NB4 (cell line): ENCODE data around the gene RELL2.

Source experiments
- DNase-seq: peaks from one replicate; pipeline ENCODE4 v3.0.0; 2010; ENCODE audit warnings: low read depth
- H3K4me3 ChIP-seq: one replicate; pipeline ENCODE4 v1.5.1; 2011; ENCODE audit warnings: mild to moderate bottlenecking, low read depth, low read length, moderate library complexity
- MYC ChIP-seq: IDR thresholded peaks from 2 replicates; pipeline ENCODE4 v1.6.1; 2011; ENCODE audit warnings: low read depth, low read length
- POLR2A ChIP-seq: IDR thresholded peaks from 2 replicates; pipeline ENCODE4 v1.6.1; 2011; ENCODE audit warnings: mild to moderate bottlenecking; ENCODE audit not compliant: insufficient read length; ENCODE audit errors: extremely low read depth
- TF ChIP-seq, protein P1 (sequence below): IDR thresholded peaks from one replicate; pipeline ENCODE4 v1.5.1; 2012; ENCODE audit warnings: low read depth, low read length
- TF ChIP-seq, protein P2 (sequence below): IDR thresholded peaks from 2 replicates; pipeline ENCODE4 v1.6.1; 2011; ENCODE audit warnings: low read depth, low read length

The RELL2 gene

DNA sequence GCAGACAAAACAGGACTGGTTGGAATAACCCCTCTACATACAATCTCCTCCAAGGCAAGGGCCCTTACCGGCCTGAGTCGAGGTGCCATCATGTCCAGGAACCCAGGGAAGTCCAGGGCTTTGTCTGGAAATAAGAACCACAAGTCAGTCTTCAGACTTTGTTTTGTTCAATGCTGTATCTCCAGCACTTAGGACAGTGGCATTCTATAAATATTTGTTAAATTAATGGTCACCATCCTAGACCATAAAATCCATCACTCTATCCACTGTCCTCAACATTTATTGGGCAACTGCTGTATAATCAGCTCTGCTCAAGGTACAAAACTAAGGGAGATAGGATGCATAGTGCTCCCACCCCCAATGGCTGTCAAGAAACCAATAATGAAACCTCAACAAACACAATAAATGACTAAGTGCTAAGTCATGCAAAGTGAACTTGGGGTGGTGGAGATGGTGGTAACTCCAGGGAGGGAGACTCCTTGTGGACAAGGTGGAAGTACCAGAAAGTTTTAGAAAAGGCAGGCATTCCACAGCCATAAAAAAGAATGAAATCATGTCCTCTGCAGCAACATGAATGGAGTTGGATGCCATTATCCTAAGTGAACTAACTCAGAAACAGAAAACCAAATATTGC, 5.0 kb downstream of the RELL2 start:
- TF ChIP-seq POLR2A = no peak
- TF ChIP-seq, protein P1, sequence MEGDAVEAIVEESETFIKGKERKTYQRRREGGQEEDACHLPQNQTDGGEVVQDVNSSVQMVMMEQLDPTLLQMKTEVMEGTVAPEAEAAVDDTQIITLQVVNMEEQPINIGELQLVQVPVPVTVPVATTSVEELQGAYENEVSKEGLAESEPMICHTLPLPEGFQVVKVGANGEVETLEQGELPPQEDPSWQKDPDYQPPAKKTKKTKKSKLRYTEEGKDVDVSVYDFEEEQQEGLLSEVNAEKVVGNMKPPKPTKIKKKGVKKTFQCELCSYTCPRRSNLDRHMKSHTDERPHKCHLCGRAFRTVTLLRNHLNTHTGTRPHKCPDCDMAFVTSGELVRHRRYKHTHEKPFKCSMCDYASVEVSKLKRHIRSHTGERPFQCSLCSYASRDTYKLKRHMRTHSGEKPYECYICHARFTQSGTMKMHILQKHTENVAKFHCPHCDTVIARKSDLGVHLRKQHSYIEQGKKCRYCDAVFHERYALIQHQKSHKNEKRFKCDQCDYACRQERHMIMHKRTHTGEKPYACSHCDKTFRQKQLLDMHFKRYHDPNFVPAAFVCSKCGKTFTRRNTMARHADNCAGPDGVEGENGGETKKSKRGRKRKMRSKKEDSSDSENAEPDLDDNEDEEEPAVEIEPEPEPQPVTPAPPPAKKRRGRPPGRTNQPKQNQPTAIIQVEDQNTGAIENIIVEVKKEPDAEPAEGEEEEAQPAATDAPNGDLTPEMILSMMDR = peak; percentile 30
- no peak overlapping the region for H3K4me3 ChIP-seq
- peak; percentile 68 for DNase-seq

DNA sequence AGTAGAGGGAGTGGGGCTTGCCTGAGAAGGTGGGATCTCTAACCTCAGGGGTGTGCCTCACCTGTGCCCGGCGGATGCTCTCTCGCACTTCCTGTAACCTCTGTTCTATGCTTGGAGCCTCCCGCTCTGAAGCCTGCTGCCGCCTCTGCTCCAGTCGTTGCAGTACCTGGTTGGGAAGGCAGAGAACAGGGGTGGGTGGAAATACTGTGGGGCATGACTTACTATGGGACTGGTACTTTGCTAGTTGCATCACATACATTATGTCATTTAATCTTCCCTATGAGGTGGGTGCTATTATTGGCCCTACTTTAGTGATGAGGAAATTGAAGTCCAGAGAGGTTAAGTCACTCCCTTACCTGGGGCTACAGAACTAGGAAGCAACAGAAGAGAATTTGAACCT, 9.2 kb downstream of the RELL2 start:
- no peak for DNase-seq
- TF ChIP-seq, protein P2, sequence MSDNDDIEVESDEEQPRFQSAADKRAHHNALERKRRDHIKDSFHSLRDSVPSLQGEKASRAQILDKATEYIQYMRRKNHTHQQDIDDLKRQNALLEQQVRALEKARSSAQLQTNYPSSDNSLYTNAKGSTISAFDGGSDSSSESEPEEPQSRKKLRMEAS = no peak
- TF ChIP-seq, protein P1 = no peak
- no peak for TF ChIP-seq MYC
- no peak for TF ChIP-seq POLR2A
- no peak overlapping the region for H3K4me3 ChIP-seq

DNA sequence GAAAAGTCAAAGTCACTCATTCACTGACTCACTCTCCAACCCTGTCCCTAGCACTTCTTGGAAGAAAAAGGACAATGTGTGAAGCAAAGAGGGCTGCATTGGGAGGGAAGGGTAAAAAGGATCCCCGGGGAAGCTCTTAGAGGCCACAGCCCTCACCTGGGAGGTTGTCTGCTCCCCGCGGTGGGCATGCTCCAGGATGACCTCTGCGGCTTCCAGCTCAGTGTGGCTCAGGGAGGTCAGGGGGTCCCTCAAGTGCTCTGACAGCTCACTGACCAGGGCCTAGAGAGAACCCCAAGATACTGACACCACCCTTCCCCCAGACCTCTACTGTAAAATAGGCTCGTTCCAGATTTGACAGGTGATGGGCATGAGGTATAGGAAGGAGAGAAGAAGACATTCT, 10.4 kb downstream of the RELL2 start:
- no peak for TF ChIP-seq POLR2A
- no peak for TF ChIP-seq MYC
- TF ChIP-seq, protein P1 = no peak
- H3K4me3 ChIP-seq = no peak overlapping the region
- DNase-seq = no peak

DNA sequence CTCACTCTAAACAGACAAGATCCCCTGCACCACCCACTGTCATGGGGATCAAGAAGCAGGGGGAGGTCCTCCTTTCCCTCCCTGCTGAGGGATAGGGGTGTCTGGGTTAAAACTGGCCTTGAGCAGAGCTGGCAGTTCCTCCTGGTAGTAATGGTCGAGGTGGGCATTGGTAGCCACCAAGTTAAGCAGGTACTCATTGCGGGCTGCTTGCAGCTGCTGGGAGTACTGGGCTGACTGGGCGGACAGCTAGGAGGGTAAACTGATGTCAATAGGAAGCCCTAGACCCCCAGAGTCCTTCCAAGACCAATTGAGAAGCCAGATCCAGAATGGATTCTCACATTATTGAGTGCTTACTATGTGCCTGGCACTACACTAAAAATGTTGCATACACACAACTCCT, 11.1 kb downstream of the RELL2 start:
- no peak for TF ChIP-seq POLR2A
- no peak for TF ChIP-seq MYC
- TF ChIP-seq, protein P2 = no peak
- no peak for DNase-seq

DNA sequence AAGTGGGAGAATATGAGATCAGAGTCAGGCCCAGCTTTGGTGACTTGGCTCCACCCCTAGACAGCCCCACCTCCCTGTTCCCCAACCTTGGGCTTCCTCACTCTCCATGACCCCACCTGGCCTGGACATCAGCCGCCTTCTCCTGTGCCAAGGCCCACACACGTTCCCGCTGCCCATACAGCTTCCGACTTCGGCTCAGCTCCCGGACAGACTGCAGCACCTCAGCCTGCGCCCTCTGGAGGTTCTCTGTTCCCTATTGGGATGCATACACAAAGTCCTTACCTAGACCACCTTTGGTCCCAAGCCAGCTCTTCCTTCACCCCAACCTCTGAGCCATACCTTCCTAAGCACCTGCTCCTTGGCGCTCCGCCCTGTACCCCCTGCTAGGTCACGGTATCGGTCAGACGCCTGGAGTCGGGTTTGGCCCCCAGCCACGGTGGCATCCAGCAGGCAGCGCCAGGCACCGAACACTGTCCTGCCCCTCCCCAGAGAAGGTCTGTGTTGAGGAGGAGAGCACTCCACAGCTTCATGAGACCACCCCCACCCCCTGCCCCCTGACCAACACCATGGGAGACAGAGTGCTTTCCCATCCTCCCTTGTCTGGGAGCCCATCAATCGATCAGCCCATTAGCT, 12.4 kb downstream of the RELL2 start:
- no peak for DNase-seq
- H3K4me3 ChIP-seq = no peak overlapping the region
- no peak for TF ChIP-seq POLR2A

More for the DNA sequence above, 11.1 kb downstream of the RELL2 start:
- H3K4me3 ChIP-seq = no peak overlapping the region

DNA sequence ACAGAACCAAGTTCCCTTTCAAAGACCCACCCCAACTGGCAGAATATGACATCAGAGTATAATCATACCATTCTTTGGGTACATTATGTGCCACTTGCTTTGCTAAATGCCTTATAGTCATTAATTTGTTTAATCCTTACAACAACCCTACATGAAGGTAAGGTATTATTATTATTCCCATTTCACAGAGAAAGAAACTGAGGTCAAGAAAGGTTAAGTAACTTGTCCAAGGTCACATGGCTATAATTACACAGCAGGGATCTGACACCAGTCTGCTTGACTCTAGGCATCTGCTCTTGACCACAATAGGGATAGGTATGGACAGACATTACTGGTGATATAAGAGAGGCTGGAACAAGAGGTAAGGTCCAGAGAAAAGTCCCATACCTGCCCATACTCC, 13.2 kb downstream of the RELL2 start:
- TF ChIP-seq, protein P1 = no peak
- TF ChIP-seq, protein P2 = no peak
- TF ChIP-seq POLR2A (no peak), MYC (no peak)

GRCh38 chr5:141650851-141651727, 14.3 kb downstream of the RELL2 start, which contains the start of gene FCHSD1:
FCHSD1 (minus strand) TSS chr5:141651418; CDS start chr5:141651368, 50 bp downstream.
- TF ChIP-seq, protein P1 = no peak
- TF ChIP-seq POLR2A (no peak), MYC (no peak)
- TF ChIP-seq, protein P2 = no peak
- peak; percentile 73 for DNase-seq
- peak within 1 kb of the TSS; percentile 32 for H3K4me3 ChIP-seq

More for the DNA sequence above, 13.2 kb downstream of the RELL2 start:
- no peak overlapping the region for H3K4me3 ChIP-seq
- no peak for DNase-seq
